Peyer's patch (tissue), 4 donors: Measurements from ENCODE around the gene NUFIP2. TPM values are rescaled to one million over a fixed set of nuclear protein-coding genes. Genes with fewer than 3 reads are reported as not detected.

ENCODE experiments used
- DNase-seq, 3 donors: peaks; one replicate each; pipeline ENCODE4 v3.0.0-alpha.2; 2017 to 2019
- H3K27ac ChIP-seq, 4 donors: fragments of 200-600 bp; sonication (generic); one replicate each; pipeline ENCODE4 v1.5.1; 2016 to 2019
- H3K27me3 ChIP-seq, 2 donors: fragments of 200-600 bp; sonication (generic); one replicate each; pipeline ENCODE4 v1.5.1; 2019
- H3K36me3 ChIP-seq, 3 donors: fragments of 200-600 bp; sonication (generic); one replicate each; pipeline ENCODE4 v1.5.1; 2016 to 2019
- H3K4me1 ChIP-seq, 4 donors: fragments of 200-600 bp; sonication (generic); one replicate each; pipeline ENCODE4 v1.5.1; 2016 to 2019
- H3K4me3 ChIP-seq, 4 donors: fragments of 200-600 bp; sonication (generic); 1 replicate in 3 of 4; 2 replicates in 1 of 4; pipeline ENCODE4 v1.5.1; 2016 to 2019; ENCODE audit warnings: mild to moderate bottlenecking in 1 of 4
- H3K9me3 ChIP-seq, 4 donors: fragments of 200-600 bp; sonication (generic); one replicate each; pipeline ENCODE4 v1.5.1; 2016 to 2019; ENCODE audit warnings: mild to moderate bottlenecking in 1 of 4
- CTCF ChIP-seq, 6 experiments: fragments of 450-650 bp in 4 of 6; fragments of 200-600 bp in 2 of 6; sonication (generic) in 1 of 6; IDR thresholded peaks; one replicate each; pipeline ENCODE4 v1.5.1; 2017 to 2019; ENCODE audit warnings: antibody characterized with exemption in 6 of 6, mild to moderate bottlenecking in 3 of 6, moderate library complexity in 1 of 6
- POLR2A ChIP-seq, 2 donors: fragments of 450-650 bp; IDR thresholded peaks; one replicate each; pipeline ENCODE4 v1.5.1; 2017; ENCODE audit warnings: antibody characterized with exemption in 2 of 2, mild to moderate bottlenecking in 2 of 2, moderate library complexity in 2 of 2
- total RNA-seq, 4 donors: library from RNA; depleted of rRNA; stranded (reverse); fragments of >200 nt; gene quantifications; one replicate each; pipeline ENCODE4 v1.1.0, GENCODE V29; 2016

NUFIP2 gene
- total RNA-seq, 4 donors from 2014 or later: 22.5 to 41.3 (median 32.5) TPM

GRCh38 chr17:29255926-29256522, 37.9 kb downstream of the NUFIP2 start:
- peaks cover 0 to 12% (median 0%) of the 10 kb centered on the region in 3 donors for H3K36me3 ChIP-seq
- TF ChIP-seq POLR2A (IDR thresholded peaks at IDR 0.05): no peak
- H3K4me1 ChIP-seq: peaks cover 0 to 22% (median 0%) of the 10 kb centered on the region in 4 donors
- H3K27me3 ChIP-seq: no peaks in the 10 kb centered on the region
- no peak for DNase-seq
- no peak overlapping the region for H3K4me3 ChIP-seq
- H3K9me3 ChIP-seq: no peaks in the 10 kb centered on the region
- H3K27ac ChIP-seq: no peak overlapping the region

GRCh38 chr17:29253037-29253436, 40.9 kb downstream of the NUFIP2 start:
- H3K27ac ChIP-seq: no peak overlapping the region
- H3K27me3 ChIP-seq: no peaks in the 10 kb centered on the region
- no peak for TF ChIP-seq CTCF (IDR thresholded peaks at IDR 0.05)
- TF ChIP-seq POLR2A (IDR thresholded peaks at IDR 0.05): no peak
- H3K4me1 ChIP-seq: peaks cover 0 to 18% (median 0%) of the 10 kb centered on the region in 4 donors
- H3K9me3 ChIP-seq: no peaks in the 10 kb centered on the region
- DNase-seq: no peak
- no peak overlapping the region for H3K4me3 ChIP-seq
- no peaks in the 10 kb centered on the region for H3K36me3 ChIP-seq

DNA sequence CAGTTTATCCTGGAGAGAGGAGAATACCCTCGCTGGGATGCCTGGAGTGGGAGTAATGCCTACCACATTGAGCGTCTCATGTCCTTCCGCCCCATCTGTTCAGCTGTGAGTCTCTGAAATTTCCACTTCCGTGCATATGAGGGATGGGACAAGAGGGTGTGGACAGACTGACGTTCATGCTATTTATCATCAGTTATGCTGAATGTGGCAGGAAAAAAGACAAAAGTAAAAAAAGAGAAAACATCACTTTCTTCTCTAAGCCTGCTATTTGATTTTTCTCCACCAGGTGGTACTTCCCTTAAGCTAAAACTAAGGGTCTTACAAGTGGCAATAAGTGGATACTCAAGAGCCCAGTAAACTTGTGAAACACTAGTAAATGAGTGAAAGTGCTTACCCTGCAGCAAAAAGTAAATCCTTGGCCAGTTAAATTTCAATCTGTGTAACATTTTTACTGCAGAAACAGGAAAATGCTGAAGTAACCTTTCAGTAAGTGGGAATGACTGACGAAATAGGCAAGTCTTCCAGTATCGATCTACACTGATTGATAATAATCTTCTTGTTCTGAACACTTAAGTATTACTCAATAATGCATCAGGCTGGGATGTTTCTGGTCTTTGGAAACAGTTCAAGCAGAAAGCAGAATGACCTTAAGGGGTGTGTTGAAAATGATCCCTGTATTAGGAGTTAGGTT, 41.7 kb downstream of the NUFIP2 start:
- DNase-seq: no peak
- Histone ChIP-seq H3K27ac (no peak overlapping the region), H3K9me3 (no peaks in the 10 kb centered on the region), H3K4me1 (peaks cover 0 to 10% (median 0%) of the 10 kb centered on the region in 4 donors), H3K36me3 (no peaks in the 10 kb centered on the region), H3K4me3 (no peak overlapping the region), H3K27me3 (no peaks in the 10 kb centered on the region)
- TF ChIP-seq POLR2A (IDR thresholded peaks at IDR 0.05) (no peak), CTCF (IDR thresholded peaks at IDR 0.05) (peak in 4 of 6 experiments; percentile 24 to 57 (median 29))

GRCh38 chr17:29251184-29251583, 42.8 kb downstream of the NUFIP2 start:
- H3K27ac ChIP-seq: no peak overlapping the region
- H3K9me3 ChIP-seq: no peaks in the 10 kb centered on the region
- H3K36me3 ChIP-seq: no peaks in the 10 kb centered on the region
- peaks cover 0 to 8% (median 0%) of the 10 kb centered on the region in 4 donors for H3K4me1 ChIP-seq
- no peak for DNase-seq
- no peak overlapping the region for H3K4me3 ChIP-seq
- no peaks in the 10 kb centered on the region for H3K27me3 ChIP-seq
- TF ChIP-seq POLR2A (IDR thresholded peaks at IDR 0.05): no peak
- no peak for TF ChIP-seq CTCF (IDR thresholded peaks at IDR 0.05)

DNA sequence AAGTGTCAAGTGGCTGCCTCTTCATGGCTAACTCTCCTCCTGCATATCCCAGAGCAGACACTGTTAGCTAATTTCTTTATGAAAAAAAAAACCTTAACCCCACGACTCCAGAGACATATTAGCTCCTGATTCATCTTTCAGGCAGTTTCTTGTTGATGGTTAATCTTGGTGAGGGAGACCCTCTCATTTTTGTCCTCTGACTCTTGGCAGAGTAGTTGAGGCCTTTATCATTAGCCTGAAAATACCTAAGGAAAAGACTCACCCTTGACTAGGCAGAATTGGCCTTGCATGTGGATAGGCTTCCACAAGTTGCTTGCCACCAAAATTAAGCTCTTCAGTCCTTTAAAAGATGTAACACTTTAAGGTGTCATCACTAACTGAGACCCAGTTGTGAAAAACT, 43.3 kb downstream of the NUFIP2 start:
- DNase-seq: no peak
- Histone ChIP-seq H3K27me3 (no peaks in the 10 kb centered on the region), H3K27ac (no peak overlapping the region), H3K36me3 (no peaks in the 10 kb centered on the region), H3K4me3 (no peak overlapping the region), H3K4me1 (peaks cover 0 to 3% (median 0%) of the 10 kb centered on the region in 4 donors), H3K9me3 (no peaks in the 10 kb centered on the region)
- TF ChIP-seq POLR2A (IDR thresholded peaks at IDR 0.05): no peak
- no peak for TF ChIP-seq CTCF (IDR thresholded peaks at IDR 0.05)

DNA sequence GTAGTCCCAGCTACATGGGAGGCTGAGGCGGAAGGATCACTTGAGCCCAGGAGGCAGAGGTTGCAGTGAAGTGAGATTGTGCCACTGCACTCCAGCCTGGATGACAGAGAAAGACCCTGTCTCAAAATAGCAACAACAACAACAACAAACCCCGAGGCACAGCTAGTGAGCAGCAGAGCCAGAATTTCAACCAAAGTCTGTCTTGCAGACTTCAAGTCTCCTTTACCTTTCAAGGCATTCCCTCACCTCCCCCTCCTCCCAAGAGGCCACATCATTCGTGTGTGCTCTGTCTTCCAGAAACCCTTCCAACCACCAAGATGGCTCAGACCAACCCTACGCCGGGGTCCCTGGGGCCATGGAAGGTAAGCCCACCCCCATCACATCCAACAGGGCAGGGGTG, 45.1 kb downstream of the NUFIP2 start:
- DNase-seq: no peak
- Histone ChIP-seq H3K4me3 (no peak overlapping the region), H3K9me3 (no peaks in the 10 kb centered on the region), H3K27me3 (no peaks in the 10 kb centered on the region), H3K27ac (no peak overlapping the region), H3K36me3 (no peaks in the 10 kb centered on the region), H3K4me1 (no peaks in the 10 kb centered on the region)
- no peak for TF ChIP-seq POLR2A (IDR thresholded peaks at IDR 0.05)
- TF ChIP-seq CTCF (IDR thresholded peaks at IDR 0.05): no peak
